H9 (cell line): ENCODE data around the gene TDP1. TPM values are rescaled to one million over a fixed set of nuclear protein-coding genes. Genes with fewer than 3 reads are reported as not detected.

ENCODE experiments used
- DNase-seq: peaks from one replicate; pipeline ENCODE4 v3.0.0-alpha.2; 2017
- H2AFZ ChIP-seq: one replicate; pipeline ENCODE4 v1.6.1; 2013; ENCODE audit warnings: mild to moderate bottlenecking, low read length, control low read depth, moderate library complexity
- H2AK5ac ChIP-seq: 2 replicates; pipeline ENCODE4 v1.6.1; 2013; ENCODE audit warnings: low read length, control low read depth, mixed read lengths; ENCODE audit not compliant: insufficient read length
- H2BK120ac ChIP-seq: one replicate; pipeline ENCODE4 v1.6.1; 2013; ENCODE audit warnings: low read depth, mild to moderate bottlenecking, low read length, control low read depth, inconsistent platforms; ENCODE audit not compliant: poor library complexity, severe bottlenecking
- H2BK12ac ChIP-seq: 2 replicates; pipeline ENCODE4 v1.6.1; 2013; ENCODE audit warnings: low read length, control low read depth, mixed read lengths, low read depth; ENCODE audit not compliant: insufficient read length
- H2BK15ac ChIP-seq: 2 replicates; pipeline ENCODE4 v1.6.1; 2013; ENCODE audit warnings: low read depth, low read length, control low read depth
- H2BK20ac ChIP-seq: one replicate; pipeline ENCODE4 v1.6.1; 2013; ENCODE audit warnings: low read depth, mild to moderate bottlenecking, low read length, control low read depth, inconsistent platforms; ENCODE audit not compliant: poor library complexity, severe bottlenecking
- H2BK5ac ChIP-seq: 2 replicates; pipeline ENCODE4 v1.6.1; 2013; ENCODE audit warnings: low read length, control low read depth, mixed read lengths; ENCODE audit not compliant: insufficient read length
- H3K14ac ChIP-seq: 2 replicates; pipeline ENCODE4 v1.6.1; 2013; ENCODE audit warnings: low read length, control low read depth; ENCODE audit not compliant: insufficient read depth
- H3K18ac ChIP-seq: 2 replicates; pipeline ENCODE4 v1.6.1; 2013; ENCODE audit warnings: low read depth, mild to moderate bottlenecking, mixed read lengths, low read length, control low read depth; ENCODE audit not compliant: insufficient read length
- H3K23ac ChIP-seq: 2 replicates; pipeline ENCODE4 v1.6.1; 2013; ENCODE audit warnings: low read length, control low read depth, mixed read lengths, low read depth; ENCODE audit not compliant: insufficient read length
- H3K23me2 ChIP-seq: 2 replicates; pipeline ENCODE4 v1.6.1; 2013; ENCODE audit warnings: low read depth, mild to moderate bottlenecking, mixed read lengths, low read length, control low read depth; ENCODE audit not compliant: insufficient read length, poor library complexity, severe bottlenecking
- H3K27ac ChIP-seq: 2 replicates; pipeline ENCODE4 v1.5.1; 2013; ENCODE audit warnings: low read length, control low read depth, mixed read lengths, low read depth; ENCODE audit not compliant: insufficient read length
- H3K27me3 ChIP-seq: 2 replicates; pipeline ENCODE4 v1.6.1; 2013; ENCODE audit warnings: low read length, control low read depth, inconsistent platforms; ENCODE audit not compliant: insufficient read depth
- H3K4ac ChIP-seq: 2 replicates; pipeline ENCODE4 v1.6.1; 2013; ENCODE audit warnings: low read depth, mild to moderate bottlenecking, control low read depth, inconsistent platforms, low read length, moderate library complexity
- H3K4me1 ChIP-seq: 2 replicates; pipeline ENCODE4 v1.6.1; 2013; ENCODE audit warnings: low read length, control low read depth, inconsistent platforms; ENCODE audit not compliant: insufficient read depth
- H3K4me2 ChIP-seq: 2 replicates; pipeline ENCODE4 v1.6.1; 2013; ENCODE audit warnings: low read length, control low read depth, mixed read lengths; ENCODE audit not compliant: insufficient read length, insufficient read depth
- H3K56ac ChIP-seq: 2 replicates; pipeline ENCODE4 v1.6.1; 2013; ENCODE audit warnings: low read depth, mild to moderate bottlenecking, mixed read lengths, low read length, control low read depth; ENCODE audit not compliant: insufficient read length
- H3K79me1 ChIP-seq: 2 replicates; pipeline ENCODE4 v1.6.1; 2013; ENCODE audit warnings: low read depth, mild to moderate bottlenecking, moderate library complexity, low read length, control low read depth, inconsistent platforms; ENCODE audit not compliant: insufficient read depth, poor library complexity, severe bottlenecking
- H3K79me2 ChIP-seq: 2 replicates; pipeline ENCODE4 v1.6.1; 2013; ENCODE audit warnings: low read length, control low read depth, inconsistent platforms; ENCODE audit not compliant: insufficient read depth
- H3K9ac ChIP-seq: 2 replicates; pipeline ENCODE4 v1.6.1; 2013; ENCODE audit warnings: low read length, control low read depth, mixed read lengths; ENCODE audit not compliant: insufficient read length; ENCODE audit errors: extremely low read depth
- H3K9me3 ChIP-seq: one replicate; pipeline ENCODE4 v1.6.1; 2013; ENCODE audit warnings: low read depth, low read length, inconsistent platforms; ENCODE audit not compliant: control insufficient read depth
- H3T11ph ChIP-seq: one replicate; pipeline ENCODE4 v1.6.1; 2013; ENCODE audit warnings: mild to moderate bottlenecking, low read length, control low read depth, inconsistent platforms
- H4K20me1 ChIP-seq: one replicate; pipeline ENCODE4 v1.6.1; 2013; ENCODE audit not compliant: control insufficient read depth, insufficient read length, insufficient read depth
- H4K5ac ChIP-seq: 2 replicates; pipeline ENCODE4 v1.6.1; 2013; ENCODE audit warnings: low read depth, mild to moderate bottlenecking, mixed read lengths, low read length, control low read depth; ENCODE audit not compliant: insufficient read length
- H4K8ac ChIP-seq: replicated peaks from 2 replicates; pipeline ENCODE4 v1.6.1; 2013; ENCODE audit warnings: low read length, control low read depth, mixed read lengths, low read depth; ENCODE audit not compliant: insufficient read length
- H4K91ac ChIP-seq: 2 replicates; pipeline ENCODE4 v1.6.1; 2013; ENCODE audit warnings: low read depth, mild to moderate bottlenecking, moderate library complexity, mixed read lengths, low read length, control low read depth; ENCODE audit not compliant: insufficient read length
- H3K27ac Mint-ChIP-seq, 3 experiments: 2 replicates in 2 of 3; 3 replicates in 1 of 3; pipeline ENCODE4 v1.8.0; 2020 to 2021; ENCODE audit warnings: mixed read lengths in 3 of 3, mild to moderate bottlenecking in 1 of 3, moderate library complexity in 1 of 3
- H3K27me3 Mint-ChIP-seq: 2 replicates; pipeline ENCODE4 v1.8.0; 2021; ENCODE audit warnings: low read depth, mild to moderate bottlenecking, moderate library complexity, mixed read lengths
- H3K36me3 Mint-ChIP-seq, 3 experiments: 2 replicates in 2 of 3; 3 replicates in 1 of 3; pipeline ENCODE4 v1.8.0; 2020 to 2021; ENCODE audit warnings: low read depth in 3 of 3, mixed read lengths in 3 of 3; ENCODE audit not compliant: insufficient read depth in 1 of 3
- H3K4me1 Mint-ChIP-seq, 2 experiments: 2 replicates each; pipeline ENCODE4 v1.8.0; 2020; ENCODE audit warnings: mixed read lengths in 2 of 2
- H3K4me3 Mint-ChIP-seq, 2 experiments: 2 replicates in 1 of 2; 3 replicates in 1 of 2; pipeline ENCODE4 v1.8.0; 2020 to 2021; ENCODE audit warnings: mild to moderate bottlenecking in 2 of 2, mixed read lengths in 2 of 2, moderate library complexity in 1 of 2
- H3K9me3 Mint-ChIP-seq, 2 experiments: 2 replicates in 1 of 2; 3 replicates in 1 of 2; pipeline ENCODE4 v1.8.0; 2020; ENCODE audit warnings: mild to moderate bottlenecking in 2 of 2, mixed read lengths in 2 of 2, moderate library complexity in 1 of 2
- WGBS: extraction: QIAGEN DNeasy Blood & Tissue Kit; methylation state at CpG from one replicate; pipeline ENCODE4 v1.1.7; 2013; ENCODE audit warnings: missing lambda C conversion rate, low lambda C conversion rate, mixed read lengths; ENCODE audit not compliant: insufficient read length; ENCODE audit errors: extremely low coverage; 5-methylcytosine and 5-hydroxymethylcytosine counted together
- total RNA-seq: library from RNA; stranded (reverse); gene quantifications from 2 replicates; pipeline ENCODE4 v1.2.1, GENCODE V29; 2021
- TF ChIP-seq, protein P1 (sequence below): fragments of 200-600 bp; sonication (generic); conservative IDR thresholded peaks from 3 replicates; pipeline ENCODE4 v1.8.0; 2021; ENCODE audit warnings: antibody characterized with exemption, mild to moderate bottlenecking

TDP1 gene
- total RNA-seq, 1 experiment from 2014 or later = 53.4 TPM

DNA sequence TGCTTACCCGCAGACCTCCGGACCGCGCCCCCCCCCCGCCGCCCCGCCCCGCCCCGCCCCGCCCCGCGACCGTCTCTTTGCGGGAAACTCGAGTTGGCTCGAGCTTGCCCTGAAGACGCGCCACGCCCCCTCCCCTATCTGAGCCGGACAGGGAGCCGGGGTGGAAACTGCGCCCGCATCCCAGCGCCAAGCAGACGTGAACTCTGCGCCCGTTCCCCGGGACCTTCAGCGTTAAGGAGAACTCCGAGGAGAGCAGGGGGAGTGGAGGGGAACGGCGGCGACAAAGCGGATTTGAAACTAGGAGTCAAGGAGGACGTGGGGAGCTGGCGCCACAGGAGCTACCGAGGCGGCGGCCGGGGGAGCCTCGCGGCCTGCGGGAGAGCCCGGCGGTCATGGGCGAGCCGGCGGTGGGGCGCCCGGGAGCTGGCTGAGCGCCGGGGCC is 106.0 kb downstream of the TDP1 start, which contains the start of gene KCNK13:
KCNK13 (plus strand) TSS at position 310 of the 442 bp plus-strand sequence. CDS start 212 bp downstream, outside the sequence.
- DNase-seq = peak; percentile 64
- Histone ChIP-seq H3K4ac (no peak within 1 kb of the TSS), H4K5ac (no peak within 1 kb of the TSS), H3K9me3 (no peaks in the 10 kb centered on the region), H2BK12ac (no peak within 1 kb of the TSS), H2BK120ac (no peak within 1 kb of the TSS), H2BK20ac (no peak within 1 kb of the TSS), H3K23ac (no peak within 1 kb of the TSS), H2AK5ac (no peak within 1 kb of the TSS), H3K14ac (no peak within 1 kb of the TSS; the same call in 1 of the 2 replicates), H4K8ac (no peak within 1 kb of the TSS), H4K91ac (no peak within 1 kb of the TSS), H3K4me1 (peaks cover 3% of the 10 kb centered on the region; the same call in 1 of the 2 replicates), H4K20me1 (no peaks in the 10 kb centered on the region), H3K4me2 (peak within 1 kb of the TSS; percentile 78), H3K18ac (no peak within 1 kb of the TSS), H3K27ac (no peak within 1 kb of the TSS), H3T11ph (no peak within 1 kb of the TSS), H3K79me1 (no peaks in the 10 kb centered on the region), H3K56ac (no peak within 1 kb of the TSS), H3K9ac (no peak within 1 kb of the TSS), H2BK15ac (no peak within 1 kb of the TSS; the same call in 1 of the 2 replicates), H3K27me3 (peaks cover 37% of the 10 kb centered on the region; the same call in 1 of the 2 replicates), H3K23me2 (peaks cover 25% of the 10 kb centered on the region), H2BK5ac (no peak within 1 kb of the TSS), H2AFZ (no peak within 1 kb of the TSS), H3K79me2 (no peaks in the 10 kb centered on the region)
- Mint-ChIP-seq H3K27me3 (peaks cover 95% of the 10 kb centered on the region), H3K4me3 (peak within 1 kb of the TSS; percentile 72 to 92), H3K27ac (no peak within 1 kb of the TSS), H3K4me1 (peaks cover 25 to 36% of the 10 kb centered on the region in 2 experiments), H3K36me3 (peaks cover 0 to 2% (median 0%) of the 10 kb centered on the region in 3 experiments; a peak in 2 of 7 replicates), H3K9me3 (peaks cover 2 to 5% of the 10 kb centered on the region in 2 experiments; a peak in 3 of 5 replicates)
- no CpG with 5 or more reads among the region's 52 CpGs for WGBS
- TF ChIP-seq, protein P1, sequence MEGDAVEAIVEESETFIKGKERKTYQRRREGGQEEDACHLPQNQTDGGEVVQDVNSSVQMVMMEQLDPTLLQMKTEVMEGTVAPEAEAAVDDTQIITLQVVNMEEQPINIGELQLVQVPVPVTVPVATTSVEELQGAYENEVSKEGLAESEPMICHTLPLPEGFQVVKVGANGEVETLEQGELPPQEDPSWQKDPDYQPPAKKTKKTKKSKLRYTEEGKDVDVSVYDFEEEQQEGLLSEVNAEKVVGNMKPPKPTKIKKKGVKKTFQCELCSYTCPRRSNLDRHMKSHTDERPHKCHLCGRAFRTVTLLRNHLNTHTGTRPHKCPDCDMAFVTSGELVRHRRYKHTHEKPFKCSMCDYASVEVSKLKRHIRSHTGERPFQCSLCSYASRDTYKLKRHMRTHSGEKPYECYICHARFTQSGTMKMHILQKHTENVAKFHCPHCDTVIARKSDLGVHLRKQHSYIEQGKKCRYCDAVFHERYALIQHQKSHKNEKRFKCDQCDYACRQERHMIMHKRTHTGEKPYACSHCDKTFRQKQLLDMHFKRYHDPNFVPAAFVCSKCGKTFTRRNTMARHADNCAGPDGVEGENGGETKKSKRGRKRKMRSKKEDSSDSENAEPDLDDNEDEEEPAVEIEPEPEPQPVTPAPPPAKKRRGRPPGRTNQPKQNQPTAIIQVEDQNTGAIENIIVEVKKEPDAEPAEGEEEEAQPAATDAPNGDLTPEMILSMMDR = no peak
